Liver (tissue), 9 donors: ENCODE results near the gene FYB1. TPM values are rescaled to one million over a fixed set of nuclear protein-coding genes. Genes with fewer than 3 reads are reported as not detected.

Source experiments
- DNase-seq: peaks from one replicate; pipeline ENCODE4 v3.0.0-alpha.2; 2017; ENCODE audit warnings: low spot score
- H3K27ac ChIP-seq, 2 donors: one replicate each; pipeline ENCODE4 v1.7.0; 2013; ENCODE audit warnings: inconsistent platforms in 2 of 2, low read length in 2 of 2, control low read depth in 1 of 2, low read depth in 1 of 2, mild to moderate bottlenecking in 1 of 2
- H3K27me3 ChIP-seq, 4 donors: one replicate each; pipeline versions ENCODE4 v1.6.1 to v1.7.0; 2013; ENCODE audit warnings: low read length in 3 of 4, inconsistent platforms in 1 of 4, mild to moderate bottlenecking in 1 of 4, moderate library complexity in 1 of 4; ENCODE audit not compliant: control insufficient read depth in 4 of 4, insufficient read depth in 4 of 4
- H3K36me3 ChIP-seq, 4 donors: one replicate each; pipeline versions ENCODE4 v1.6.1 to v1.7.0; 2013; ENCODE audit warnings: low read length in 3 of 4, mild to moderate bottlenecking in 3 of 4, low read depth in 1 of 4, moderate library complexity in 1 of 4; ENCODE audit not compliant: control insufficient read depth in 4 of 4, insufficient read depth in 3 of 4
- H3K4me1 ChIP-seq, 4 donors: one replicate each; pipeline versions ENCODE4 v1.6.1 to v1.7.0; 2013; ENCODE audit warnings: low read length in 3 of 4, mild to moderate bottlenecking in 3 of 4, moderate library complexity in 1 of 4; ENCODE audit not compliant: control insufficient read depth in 4 of 4, insufficient read depth in 4 of 4
- H3K4me3 ChIP-seq, 3 donors: one replicate each; pipeline versions ENCODE4 v1.6.1 to v1.7.0; 2013; ENCODE audit warnings: low read length in 3 of 3, control low read depth in 1 of 3, low read depth in 1 of 3, mild to moderate bottlenecking in 1 of 3
- H3K9ac ChIP-seq, 2 donors: one replicate each; pipeline ENCODE4 v1.7.0; 2013; ENCODE audit warnings: low read length in 2 of 2, mild to moderate bottlenecking in 2 of 2, moderate library complexity in 2 of 2, control low read depth in 1 of 2, low read depth in 1 of 2
- H3K9me3 ChIP-seq, 4 donors: one replicate each; pipeline versions ENCODE4 v1.6.1 to v1.7.0; 2013; ENCODE audit warnings: low read length in 3 of 4; ENCODE audit not compliant: control insufficient read depth in 4 of 4
- ATF3 ChIP-seq: IDR thresholded peaks from 2 replicates; pipeline ENCODE4 v1.6.1; 2016; ENCODE audit warnings: antibody characterized with exemption
- CTCF ChIP-seq: fragments of 150-350 bp; IDR thresholded peaks from 2 replicates; pipeline ENCODE4 v1.5.1; 2017; ENCODE audit warnings: improper control_type of control experiment, low read depth, low read length; ENCODE audit not compliant: missing input control
- EGR1 ChIP-seq, 2 donors: IDR thresholded peaks; 2 replicates each; pipeline ENCODE4 v1.6.1; 2016 to 2018; ENCODE audit warnings: antibody characterized with exemption in 2 of 2, low read depth in 2 of 2
- FOXA1 ChIP-seq: IDR thresholded peaks from 2 replicates; pipeline ENCODE4 v1.6.1; 2016; ENCODE audit warnings: antibody characterized with exemption
- FOXA2 ChIP-seq: IDR thresholded peaks from 2 replicates; pipeline ENCODE4 v1.6.1; 2016; ENCODE audit warnings: antibody characterized with exemption
- GABPA ChIP-seq, 2 donors: IDR thresholded peaks in 1 of 2; conservative IDR thresholded peaks in 1 of 2; 2 replicates each; pipeline ENCODE4 v1.6.1; 2016; ENCODE audit warnings: antibody characterized with exemption in 2 of 2, mild to moderate bottlenecking in 1 of 2, moderate library complexity in 1 of 2
- HNF4G ChIP-seq: IDR thresholded peaks from 2 replicates; pipeline ENCODE4 v1.6.1; 2016; ENCODE audit warnings: antibody characterized with exemption
- NR2F2 ChIP-seq: IDR thresholded peaks from 2 replicates; pipeline ENCODE4 v1.6.1; 2016; ENCODE audit warnings: antibody characterized with exemption
- RAD21 ChIP-seq, 2 donors: IDR thresholded peaks; 2 replicates each; pipeline ENCODE4 v1.6.1; 2016; ENCODE audit warnings: antibody characterized with exemption in 2 of 2, mild to moderate bottlenecking in 2 of 2
- RXRA ChIP-seq, 2 donors: IDR thresholded peaks; 2 replicates each; pipeline ENCODE4 v1.6.1; 2017 to 2018; ENCODE audit warnings: antibody characterized with exemption in 2 of 2, mild to moderate bottlenecking in 1 of 2
- SP1 ChIP-seq: IDR thresholded peaks from 2 replicates; pipeline ENCODE4 v1.6.1; 2018; ENCODE audit warnings: antibody characterized with exemption, mild to moderate bottlenecking
- TAF1 ChIP-seq: conservative IDR thresholded peaks from 2 replicates; pipeline ENCODE4 v1.6.1; 2016; ENCODE audit warnings: antibody characterized with exemption, mild to moderate bottlenecking
- YY1 ChIP-seq: IDR thresholded peaks from 2 replicates; pipeline ENCODE4 v1.6.1; 2016; ENCODE audit warnings: antibody characterized with exemption, mild to moderate bottlenecking
- WGBS: extraction: QIAGEN DNeasy Blood & Tissue Kit; methylation state at CpG from one replicate; pipeline ENCODE4 v1.1.7; 2013; 5-methylcytosine and 5-hydroxymethylcytosine counted together
- polyA plus RNA-seq, 2 donors: library from polyadenylated mRNA; stranded (reverse) in 1 of 2; unstranded in 1 of 2; fragments of 200-250 nt in 1 of 2; fragments of >200 nt in 1 of 2; fragmentation: Nextera tagmentation in 1 of 2; extraction: Ambion mirVana in 1 of 2; gene quantifications; one replicate each; pipeline versions ENCODE4 v1.2.1 to v1.2.3, GENCODE V29; 2013 to 2015
- total RNA-seq, 2 donors: library from RNA; depleted of rRNA; stranded (reverse); fragments of >200 nt; gene quantifications; one replicate each; pipeline ENCODE4 v1.2.3, GENCODE V29; 2014
- donor health status: healthy.
- donor health status: healthy.
- donor health status: healthy.
- donor health status: healthy.
- donor health status: healthy.

Gene FYB1
- total and polyA plus RNA-seq, 4 donors = 2.3 to 14.6 (median 6.9) TPM

GRCh38 chr5:39118638-39119037, 100.7 kb downstream of the FYB1 start:
- H3K36me3 ChIP-seq = no peaks in the 10 kb centered on the region
- peaks cover 0 to 6% (median 0%) of the 10 kb centered on the region in 4 donors for H3K27me3 ChIP-seq
- H3K27ac ChIP-seq = no peak overlapping the region
- H3K4me3 ChIP-seq = no peak overlapping the region
- WGBS = 47% methylated on average over 2 of the region's 2 CpGs
- no peaks in the 10 kb centered on the region for H3K4me1 ChIP-seq
- no peak overlapping the region for H3K9ac ChIP-seq
- no peak for DNase-seq
- TF ChIP-seq HNF4G = no peak
- TF ChIP-seq FOXA2 = no peak
- no peak for TF ChIP-seq GABPA (IDR thresholded peaks at IDR 0.05 in 1 of 2, conservative IDR thresholded peaks at IDR 0.05 in 1 of 2)
- no peak for TF ChIP-seq EGR1 (IDR thresholded peaks at IDR 0.05; ENCODE audit: low read depth in 2 of 2)
- no peak for TF ChIP-seq RAD21 (IDR thresholded peaks at IDR 0.05)
- no peak for TF ChIP-seq NR2F2
- no peak for TF ChIP-seq TAF1
- TF ChIP-seq ATF3 = no peak
- TF ChIP-seq CTCF = no peak
- TF ChIP-seq YY1 = no peak
- no peaks in the 10 kb centered on the region for H3K9me3 ChIP-seq

- TF ChIP-seq SP1 (no peak), ATF3 (no peak), NR2F2 (no peak), CTCF (no peak), EGR1 (IDR thresholded peaks at IDR 0.05; ENCODE audit: low read depth in 2 of 2) (no peak), GABPA (IDR thresholded peaks at IDR 0.05 in 1 of 2, conservative IDR thresholded peaks at IDR 0.05 in 1 of 2) (no peak), TAF1 (no peak), RXRA (IDR thresholded peaks at IDR 0.05) (no peak), FOXA1 (no peak), RAD21 (IDR thresholded peaks at IDR 0.05) (no peak)
- H3K9me3 ChIP-seq = no peaks in the 10 kb centered on the region
- DNase-seq = no peak
- no peak overlapping the region for H3K27ac ChIP-seq
- no peaks in the 10 kb centered on the region for H3K4me1 ChIP-seq
- H3K4me3 ChIP-seq = no peak overlapping the region
- H3K27me3 ChIP-seq = peaks cover 0 to 6% (median 0%) of the 10 kb centered on the region in 4 donors
- H3K9ac ChIP-seq = no peak overlapping the region
- no peaks in the 10 kb centered on the region for H3K36me3 ChIP-seq
- WGBS = 72% methylated on average over 2 of the region's 2 CpGs
These were observed 102.0 kb downstream of the FYB1 start for GRCh38 chr5:39117401-39117800.
